ENCODE measurements around the gene REXO5. TPM values are rescaled to one million over a fixed set of nuclear protein-coding genes. Genes with fewer than 3 reads are reported as not detected.

The REXO5 gene
- total and polyA plus RNA-seq, 7 donors, result 0.63 to 1.8 (median 1.1) TPM

GRCh38 chr16:20865420-20866131 lies 59.2 kb downstream of the REXO5 start:
- ATAC-seq (no peak), DNase-seq (no peak)
- peaks cover 45% of the 10 kb centered on the region for H3K4me1 ChIP-seq
- H3K36me3 ChIP-seq (ENCODE audit: insufficient read depth in 1 of 2, low read depth in 1 of 2), result peaks cover 4 to 11% of the 10 kb centered on the region in 2 donors
- no peak for TF ChIP-seq CTCF (IDR thresholded peaks at IDR 0.05)
- intact Hi-C loops (cut with DNase I), result loop anchor here in 1 of 2 donors (5.0 kb wide), 1 partner anchor 37 kb away; the partner anchor contains the start of genes DCUN1D3 and LYRM1
- no peaks in the 10 kb centered on the region for H3K27me3 ChIP-seq (ENCODE audit: insufficient read depth in 3 of 3, low read length in 2 of 3)
- H3K27ac ChIP-seq, result peak overlapping the region; percentile 31
- no peaks in the 10 kb centered on the region for H3K9me3 ChIP-seq
- 61 to 71% (median 62%) methylated on average over 6 of the region's 6 CpGs for WGBS, 3 donors
- no peak overlapping the region for H3K4me3 ChIP-seq

GRCh38 chr16:20866145-20866772 lies 59.9 kb downstream of the REXO5 start:
- ATAC-seq (peak; percentile 34 to 69 (median 58)), DNase-seq (peak in 1 of 2 donors; percentile 58)
- Histone ChIP-seq H3K4me3 (no peak overlapping the region), H3K9me3 (no peaks in the 10 kb centered on the region), H3K36me3 (ENCODE audit: insufficient read depth in 1 of 2, low read depth in 1 of 2) (peaks cover 3 to 11% of the 10 kb centered on the region in 2 donors), H3K4me1 (peaks cover 50% of the 10 kb centered on the region), H3K27ac (peak overlapping the region; percentile 31), H3K27me3 (ENCODE audit: insufficient read depth in 3 of 3, low read length in 2 of 3) (no peaks in the 10 kb centered on the region)
- 72 to 81% (median 78%) methylated on average over 6 of the region's 6 CpGs for WGBS, 3 donors
- intact Hi-C loops (cut with DNase I), result loop anchor here in 1 of 2 donors (5.0 kb wide), 1 partner anchor 36 kb away; the partner anchor contains the start of genes DCUN1D3 and LYRM1
- TF ChIP-seq CTCF (IDR thresholded peaks at IDR 0.05), result no peak

- TF ChIP-seq CTCF (IDR thresholded peaks at IDR 0.05), result no peak
- Histone ChIP-seq H3K27ac (no peak overlapping the region), H3K36me3 (ENCODE audit: insufficient read depth in 1 of 2, low read depth in 1 of 2) (peaks cover 0 to 6% of the 10 kb centered on the region in 2 donors), H3K4me1 (peaks cover 55% of the 10 kb centered on the region), H3K4me3 (no peak overlapping the region), H3K9me3 (no peaks in the 10 kb centered on the region), H3K27me3 (ENCODE audit: insufficient read depth in 3 of 3, low read length in 2 of 3) (no peaks in the 10 kb centered on the region)
- ATAC-seq, result peak in 1 of 4 donors; percentile 18
- no peak for DNase-seq
- intact Hi-C loops (cut with DNase I), result loop anchor here in 1 of 2 donors (5.0 kb wide), 1 partner anchor 36 kb away; the partner anchor contains the start of genes DCUN1D3 and LYRM1
- 58 to 64% (median 60%) methylated on average over 3 of the region's 3 CpGs for WGBS, 3 donors
Measured at GRCh38 chr16:20866801-20867200, 60.5 kb downstream of the REXO5 start.

- H3K36me3 ChIP-seq (ENCODE audit: insufficient read depth in 1 of 2, low read depth in 1 of 2), result no peaks in the 10 kb centered on the region
- intact Hi-C loops (cut with DNase I), result loop anchor here in 1 of 2 donors (5.0 kb wide), 1 partner anchor 35 kb away; the partner anchor contains the start of genes DCUN1D3 and LYRM1
- peaks cover 62% of the 10 kb centered on the region for H3K4me1 ChIP-seq
- no peak overlapping the region for H3K27ac ChIP-seq
- H3K9me3 ChIP-seq, result no peaks in the 10 kb centered on the region
- no peak for TF ChIP-seq CTCF (IDR thresholded peaks at IDR 0.05)
- 52 to 70% (median 55%) methylated on average over 2 of the region's 2 CpGs for WGBS, 3 donors
- no peak overlapping the region for H3K4me3 ChIP-seq
- ATAC-seq (peak in 3 of 4 donors; percentile 38 to 40 (median 38)), DNase-seq (no peak)
- H3K27me3 ChIP-seq (ENCODE audit: insufficient read depth in 3 of 3, low read length in 2 of 3), result no peaks in the 10 kb centered on the region
Measured at GRCh38 chr16:20867585-20867984, 61.3 kb downstream of the REXO5 start.
